H1 (cell line): Measurements from ENCODE around the gene FANCL.

Experiments
- ASH2L ChIP-seq: fragments of 200-600, 300-600 bp; sonication (generic); IDR thresholded peaks from one replicate; pipeline ENCODE4 v1.7.1; 2017; ENCODE audit warnings: low read length
- CREB1 ChIP-seq: IDR thresholded peaks from 2 replicates; pipeline ENCODE4 v1.6.1; 2012; ENCODE audit warnings: inconsistent platforms
- CTCF ChIP-seq, 3 experiments: IDR thresholded peaks; 1 replicate in 2 of 3; 2 replicates in 1 of 3; pipeline versions ENCODE4 v1.5.1 to v1.6.1; 2011; ENCODE audit warnings: low read length in 3 of 3, mild to moderate bottlenecking in 3 of 3, inconsistent platforms in 2 of 3, low read depth in 1 of 3, moderate library complexity in 1 of 3; ENCODE audit not compliant: insufficient read depth in 1 of 3; ENCODE audit errors: control extremely low read depth in 1 of 3
- EGR1 ChIP-seq: IDR thresholded peaks from 2 replicates; pipeline ENCODE4 v1.6.1; 2011; ENCODE audit warnings: low read depth, low read length, borderline replicate concordance
- EP300 ChIP-seq, 2 experiments: IDR thresholded peaks; 1 replicate in 1 of 2; 2 replicates in 1 of 2; pipeline ENCODE4 v1.6.1; 2011 to 2012; ENCODE audit warnings: low read depth in 2 of 2, low read length in 2 of 2, mild to moderate bottlenecking in 2 of 2, borderline replicate concordance in 1 of 2, inconsistent platforms in 1 of 2, moderate library complexity in 1 of 2
- EZH2 ChIP-seq: fragments of 200-600 bp; sonication (generic); IDR thresholded peaks from 2 replicates; pipeline ENCODE4 v1.7.1; 2012; ENCODE audit warnings: low read depth, mild to moderate bottlenecking, moderate library complexity, low read length, inconsistent platforms; ENCODE audit not compliant: severe bottlenecking
- GTF2F1 ChIP-seq: IDR thresholded peaks from 2 replicates; pipeline ENCODE4 v1.6.1; 2012; ENCODE audit warnings: low read depth, low read length, improper control_type of control experiment, borderline replicate concordance
- KDM1A ChIP-seq: fragments of 200-600, 300-600 bp; sonication (generic); IDR thresholded peaks from 2 replicates; pipeline ENCODE4 v1.7.1; 2016; ENCODE audit warnings: mild to moderate bottlenecking, low read length, borderline replicate concordance
- POLR2A ChIP-seq, 2 experiments: IDR thresholded peaks; 1 replicate in 1 of 2; 2 replicates in 1 of 2; pipeline ENCODE4 v1.6.1; 2011; ENCODE audit warnings: low read depth in 2 of 2, low read length in 2 of 2, mild to moderate bottlenecking in 2 of 2; ENCODE audit errors: control extremely low read depth in 1 of 2
- SP1 ChIP-seq: IDR thresholded peaks from 2 replicates; pipeline ENCODE4 v1.6.1; 2011; ENCODE audit warnings: low read depth, low read length
- SUZ12 ChIP-seq: fragments of 200-600 bp; sonication (generic); IDR thresholded peaks from 2 replicates; pipeline ENCODE4 v1.6.1; 2012; ENCODE audit warnings: mild to moderate bottlenecking, inconsistent platforms, low read length, moderate library complexity, mixed read lengths
- ZNF274 ChIP-seq: IDR thresholded peaks from 2 replicates; pipeline ENCODE4 v1.7.0; 2012; ENCODE audit warnings: low read length, borderline replicate concordance; ENCODE audit errors: extremely low read depth
- TF ChIP-seq, protein P1 (sequence below): IDR thresholded peaks from 2 replicates; pipeline ENCODE4 v1.6.1; 2012; ENCODE audit warnings: inconsistent platforms

- TF ChIP-seq CTCF (IDR thresholded peaks at IDR 0.05; ENCODE audit: control extremely low read depth in 1 of 3, insufficient read depth in 1 of 3, low read depth in 1 of 3, low read length in 3 of 3) (no peak), SUZ12 (no peak), ASH2L (no peak), ZNF274 (no peak), EGR1 (no peak), KDM1A (no peak), GTF2F1 (no peak), POLR2A (IDR thresholded peaks at IDR 0.05; ENCODE audit: control extremely low read depth in 1 of 2, low read depth in 2 of 2, low read length in 2 of 2) (no peak), EP300 (IDR thresholded peaks at IDR 0.05; ENCODE audit: borderline replicate concordance in 1 of 2, low read depth in 2 of 2, low read length in 2 of 2) (no peak), CREB1 (no peak), SP1 (no peak), EZH2 (no peak)
- TF ChIP-seq, protein P1, sequence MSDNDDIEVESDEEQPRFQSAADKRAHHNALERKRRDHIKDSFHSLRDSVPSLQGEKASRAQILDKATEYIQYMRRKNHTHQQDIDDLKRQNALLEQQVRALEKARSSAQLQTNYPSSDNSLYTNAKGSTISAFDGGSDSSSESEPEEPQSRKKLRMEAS: no peak
Measured at GRCh38 chr2:58163913-58164312, 77.2 kb downstream of the FANCL start.
